Measurements from ENCODE around the gene CRB2. TPM values are rescaled to one million over a fixed set of nuclear protein-coding genes. Genes with fewer than 3 reads are reported as not detected.

The CRB2 gene
- total and polyA plus RNA-seq, 2 of the 13 experiments (the other 11 are each of a cell fraction or from before 2014, with no cell fraction given), result 0.01 to 0.29 TPM

DNA sequence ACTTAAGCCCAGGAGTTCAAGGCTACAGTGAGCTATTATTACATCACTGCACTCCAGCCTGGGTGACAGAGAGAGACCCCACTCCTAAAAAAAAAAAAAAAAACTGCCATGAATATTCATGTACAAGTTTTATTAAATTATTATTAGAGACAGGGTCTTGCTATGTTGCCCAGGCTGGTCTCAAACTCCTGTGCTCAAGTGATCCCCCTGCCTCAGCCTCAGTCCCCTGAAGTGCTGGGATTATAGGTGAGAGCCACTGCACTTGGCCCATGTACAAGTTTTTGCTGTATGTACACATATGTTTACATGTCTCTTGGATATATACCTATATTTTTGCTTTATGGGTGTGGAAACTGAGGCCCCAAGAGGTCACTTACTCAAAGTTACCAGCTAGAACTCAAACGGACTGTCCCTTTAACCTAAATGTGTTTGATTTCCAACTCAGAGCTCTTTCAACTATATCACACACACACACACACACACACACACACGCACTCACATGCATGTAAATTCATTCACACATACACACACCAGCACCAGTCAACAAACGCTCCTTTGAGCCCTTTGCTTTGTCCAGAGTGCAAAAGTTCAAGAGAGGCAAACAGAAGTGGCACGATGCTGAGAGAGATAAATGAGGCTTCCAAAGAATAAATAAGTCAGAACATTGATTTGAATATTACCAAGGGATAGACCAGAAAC lies 45.3 kb upstream of the CRB2 start (continued):
- TF ChIP-seq, protein P1, sequence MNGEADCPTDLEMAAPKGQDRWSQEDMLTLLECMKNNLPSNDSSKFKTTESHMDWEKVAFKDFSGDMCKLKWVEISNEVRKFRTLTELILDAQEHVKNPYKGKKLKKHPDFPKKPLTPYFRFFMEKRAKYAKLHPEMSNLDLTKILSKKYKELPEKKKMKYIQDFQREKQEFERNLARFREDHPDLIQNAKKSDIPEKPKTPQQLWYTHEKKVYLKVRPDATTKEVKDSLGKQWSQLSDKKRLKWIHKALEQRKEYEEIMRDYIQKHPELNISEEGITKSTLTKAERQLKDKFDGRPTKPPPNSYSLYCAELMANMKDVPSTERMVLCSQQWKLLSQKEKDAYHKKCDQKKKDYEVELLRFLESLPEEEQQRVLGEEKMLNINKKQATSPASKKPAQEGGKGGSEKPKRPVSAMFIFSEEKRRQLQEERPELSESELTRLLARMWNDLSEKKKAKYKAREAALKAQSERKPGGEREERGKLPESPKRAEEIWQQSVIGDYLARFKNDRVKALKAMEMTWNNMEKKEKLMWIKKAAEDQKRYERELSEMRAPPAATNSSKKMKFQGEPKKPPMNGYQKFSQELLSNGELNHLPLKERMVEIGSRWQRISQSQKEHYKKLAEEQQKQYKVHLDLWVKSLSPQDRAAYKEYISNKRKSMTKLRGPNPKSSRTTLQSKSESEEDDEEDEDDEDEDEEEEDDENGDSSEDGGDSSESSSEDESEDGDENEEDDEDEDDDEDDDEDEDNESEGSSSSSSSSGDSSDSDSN (CRISPR knock-in tag; IDR thresholded peaks at IDR 0.05), result no peak
- TF ChIP-seq MEIS2 (CRISPR knock-in tag; IDR thresholded peaks at IDR 0.05) (no peak), XRCC5 (optimal IDR thresholded peaks at IDR 0.05; ENCODE audit: low read length) (no peak), ZSCAN21 (CRISPR knock-in tag; IDR thresholded peaks at IDR 0.05; ENCODE audit: borderline replicate concordance) (0 out of 2 replicates have a peak, but pooled peaks have one; percentile 23), ZNF644 (CRISPR knock-in tag; IDR thresholded peaks at IDR 0.05; ENCODE audit: low read depth) (no peak), ZNF264 (CRISPR knock-in tag; IDR thresholded peaks at IDR 0.05) (no peak), ZNF292 (CRISPR knock-in tag; IDR thresholded peaks at IDR 0.05; ENCODE audit: borderline replicate concordance, low read depth) (no peak), HNF4A (CRISPR knock-in tag; IDR thresholded peaks at IDR 0.05) (peak; percentile 66), ZNF3 (CRISPR knock-in tag; IDR thresholded peaks at IDR 0.05) (peak; percentile 83; the same call in 1 of the 2 replicates), ZZZ3 (CRISPR knock-in tag; IDR thresholded peaks at IDR 0.05; ENCODE audit: borderline replicate concordance) (no peak), FOXP1 (IDR thresholded peaks at IDR 0.05) (peak; percentile 86), FOXP1 (CRISPR knock-in tag; IDR thresholded peaks at IDR 0.05) (peak; percentile 90; the same call in 1 of the 2 replicates), RAD51 (IDR thresholded peaks at IDR 0.05; ENCODE audit: borderline replicate concordance) (no peak), GATAD2A (CRISPR knock-in tag; IDR thresholded peaks at IDR 0.05) (peak; percentile 54)
- TF ChIP-seq, protein P2, sequence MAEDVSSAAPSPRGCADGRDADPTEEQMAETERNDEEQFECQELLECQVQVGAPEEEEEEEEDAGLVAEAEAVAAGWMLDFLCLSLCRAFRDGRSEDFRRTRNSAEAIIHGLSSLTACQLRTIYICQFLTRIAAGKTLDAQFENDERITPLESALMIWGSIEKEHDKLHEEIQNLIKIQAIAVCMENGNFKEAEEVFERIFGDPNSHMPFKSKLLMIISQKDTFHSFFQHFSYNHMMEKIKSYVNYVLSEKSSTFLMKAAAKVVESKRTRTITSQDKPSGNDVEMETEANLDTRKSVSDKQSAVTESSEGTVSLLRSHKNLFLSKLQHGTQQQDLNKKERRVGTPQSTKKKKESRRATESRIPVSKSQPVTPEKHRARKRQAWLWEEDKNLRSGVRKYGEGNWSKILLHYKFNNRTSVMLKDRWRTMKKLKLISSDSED (CRISPR knock-in tag; IDR thresholded peaks at IDR 0.05), result no peak
- TF ChIP-seq, protein P3, sequence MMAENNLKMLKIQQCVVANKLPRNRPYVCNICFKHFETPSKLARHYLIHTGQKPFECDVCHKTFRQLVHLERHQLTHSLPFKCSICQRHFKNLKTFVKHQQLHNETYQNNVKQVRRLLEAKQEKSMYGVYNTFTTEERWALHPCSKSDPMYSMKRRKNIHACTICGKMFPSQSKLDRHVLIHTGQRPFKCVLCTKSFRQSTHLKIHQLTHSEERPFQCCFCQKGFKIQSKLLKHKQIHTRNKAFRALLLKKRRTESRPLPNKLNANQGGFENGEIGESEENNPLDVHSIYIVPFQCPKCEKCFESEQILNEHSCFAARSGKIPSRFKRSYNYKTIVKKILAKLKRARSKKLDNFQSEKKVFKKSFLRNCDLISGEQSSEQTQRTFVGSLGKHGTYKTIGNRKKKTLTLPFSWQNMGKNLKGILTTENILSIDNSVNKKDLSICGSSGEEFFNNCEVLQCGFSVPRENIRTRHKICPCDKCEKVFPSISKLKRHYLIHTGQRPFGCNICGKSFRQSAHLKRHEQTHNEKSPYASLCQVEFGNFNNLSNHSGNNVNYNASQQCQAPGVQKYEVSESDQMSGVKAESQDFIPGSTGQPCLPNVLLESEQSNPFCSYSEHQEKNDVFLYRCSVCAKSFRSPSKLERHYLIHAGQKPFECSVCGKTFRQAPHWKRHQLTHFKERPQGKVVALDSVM (CRISPR knock-in tag; IDR thresholded peaks at IDR 0.05), result no peak
- TF ChIP-seq, protein P4, sequence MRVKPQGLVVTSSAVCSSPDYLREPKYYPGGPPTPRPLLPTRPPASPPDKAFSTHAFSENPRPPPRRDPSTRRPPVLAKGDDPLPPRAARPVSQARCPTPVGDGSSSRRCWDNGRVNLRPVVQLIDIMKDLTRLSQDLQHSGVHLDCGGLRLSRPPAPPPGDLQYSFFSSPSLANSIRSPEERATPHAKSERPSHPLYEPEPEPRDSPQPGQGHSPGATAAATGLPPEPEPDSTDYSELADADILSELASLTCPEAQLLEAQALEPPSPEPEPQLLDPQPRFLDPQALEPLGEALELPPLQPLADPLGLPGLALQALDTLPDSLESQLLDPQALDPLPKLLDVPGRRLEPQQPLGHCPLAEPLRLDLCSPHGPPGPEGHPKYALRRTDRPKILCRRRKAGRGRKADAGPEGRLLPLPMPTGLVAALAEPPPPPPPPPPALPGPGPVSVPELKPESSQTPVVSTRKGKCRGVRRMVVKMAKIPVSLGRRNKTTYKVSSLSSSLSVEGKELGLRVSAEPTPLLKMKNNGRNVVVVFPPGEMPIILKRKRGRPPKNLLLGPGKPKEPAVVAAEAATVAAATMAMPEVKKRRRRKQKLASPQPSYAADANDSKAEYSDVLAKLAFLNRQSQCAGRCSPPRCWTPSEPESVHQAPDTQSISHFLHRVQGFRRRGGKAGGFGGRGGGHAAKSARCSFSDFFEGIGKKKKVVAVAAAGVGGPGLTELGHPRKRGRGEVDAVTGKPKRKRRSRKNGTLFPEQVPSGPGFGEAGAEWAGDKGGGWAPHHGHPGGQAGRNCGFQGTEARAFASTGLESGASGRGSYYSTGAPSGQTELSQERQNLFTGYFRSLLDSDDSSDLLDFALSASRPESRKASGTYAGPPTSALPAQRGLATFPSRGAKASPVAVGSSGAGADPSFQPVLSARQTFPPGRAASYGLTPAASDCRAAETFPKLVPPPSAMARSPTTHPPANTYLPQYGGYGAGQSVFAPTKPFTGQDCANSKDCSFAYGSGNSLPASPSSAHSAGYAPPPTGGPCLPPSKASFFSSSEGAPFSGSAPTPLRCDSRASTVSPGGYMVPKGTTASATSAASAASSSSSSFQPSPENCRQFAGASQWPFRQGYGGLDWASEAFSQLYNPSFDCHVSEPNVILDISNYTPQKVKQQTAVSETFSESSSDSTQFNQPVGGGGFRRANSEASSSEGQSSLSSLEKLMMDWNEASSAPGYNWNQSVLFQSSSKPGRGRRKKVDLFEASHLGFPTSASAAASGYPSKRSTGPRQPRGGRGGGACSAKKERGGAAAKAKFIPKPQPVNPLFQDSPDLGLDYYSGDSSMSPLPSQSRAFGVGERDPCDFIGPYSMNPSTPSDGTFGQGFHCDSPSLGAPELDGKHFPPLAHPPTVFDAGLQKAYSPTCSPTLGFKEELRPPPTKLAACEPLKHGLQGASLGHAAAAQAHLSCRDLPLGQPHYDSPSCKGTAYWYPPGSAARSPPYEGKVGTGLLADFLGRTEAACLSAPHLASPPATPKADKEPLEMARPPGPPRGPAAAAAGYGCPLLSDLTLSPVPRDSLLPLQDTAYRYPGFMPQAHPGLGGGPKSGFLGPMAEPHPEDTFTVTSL (CRISPR knock-in tag; IDR thresholded peaks at IDR 0.05; ENCODE audit: borderline replicate concordance), result peak; percentile 42; the same call in 1 of the 2 replicates
- TF ChIP-seq, protein P5, sequence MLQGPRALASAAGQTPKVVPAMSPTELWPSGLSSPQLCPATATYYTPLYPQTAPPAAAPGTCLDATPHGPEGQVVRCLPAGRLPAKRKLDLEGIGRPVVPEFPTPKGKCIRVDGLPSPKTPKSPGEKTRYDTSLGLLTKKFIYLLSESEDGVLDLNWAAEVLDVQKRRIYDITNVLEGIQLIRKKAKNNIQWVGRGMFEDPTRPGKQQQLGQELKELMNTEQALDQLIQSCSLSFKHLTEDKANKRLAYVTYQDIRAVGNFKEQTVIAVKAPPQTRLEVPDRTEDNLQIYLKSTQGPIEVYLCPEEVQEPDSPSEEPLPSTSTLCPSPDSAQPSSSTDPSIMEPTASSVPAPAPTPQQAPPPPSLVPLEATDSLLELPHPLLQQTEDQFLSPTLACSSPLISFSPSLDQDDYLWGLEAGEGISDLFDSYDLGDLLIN (CRISPR knock-in tag; IDR thresholded peaks at IDR 0.05; ENCODE audit: borderline replicate concordance), result no peak
